HEK293 (cell line): ENCODE results near the gene XIRP2.

Source experiments
- CTCF ChIA-PET: fragments of 350-600 bp; formaldehyde crosslinking; extraction: SDS; loops from one replicate; lab custom pipeline; 2021; ENCODE audit warnings: antibody characterized with exemption; lab: Yijun Ruan, JAX
- POLR2A ChIA-PET: fragments of 300-600 bp; formaldehyde crosslinking; extraction: SDS; loops from one replicate; lab custom pipeline; 2020; ENCODE audit warnings: antibody characterized with exemption, inconsistent platforms; lab: Yijun Ruan, JAX
- H3K27ac ChIP-seq: fragments of 200-500 bp; sonication (Bioruptor generic); 2 replicates; pipeline ENCODE4 v1.5.1; 2014; ENCODE audit warnings: low read depth, low read length, control low read depth, inconsistent platforms; ENCODE audit errors: extremely low read depth
- H3K36me3 ChIP-seq, 2 experiments: fragments of 200-500 bp in 1 of 2; sonication (Bioruptor generic) in 1 of 2; 1 replicate in 1 of 2; 2 replicates in 1 of 2; pipeline ENCODE4 v1.5.1; 2014 to 2017; ENCODE audit warnings: inconsistent platforms in 2 of 2, low read length in 2 of 2; ENCODE audit not compliant: control insufficient read depth in 2 of 2, insufficient read depth in 1 of 2
- H3K4me1 ChIP-seq: fragments of 200-500 bp; sonication (Bioruptor generic); 2 replicates; pipeline ENCODE4 v1.5.1; 2014; ENCODE audit warnings: mild to moderate bottlenecking, low read length, inconsistent platforms; ENCODE audit not compliant: control insufficient read depth, insufficient read depth
- H3K4me3 ChIP-seq: 2 replicates; pipeline ENCODE4 v1.5.1; 2011; ENCODE audit warnings: low read depth, mild to moderate bottlenecking, control low read depth, low read length, moderate library complexity
- H3K9me3 ChIP-seq: fragments of 200-500 bp; sonication (Bioruptor generic); 2 replicates; pipeline ENCODE4 v1.5.1; 2014; ENCODE audit warnings: low read depth, low read length, inconsistent platforms; ENCODE audit not compliant: control insufficient read depth, insufficient read depth
- REPIN1 ChIP-seq: fragments of 450-650 bp; formaldehyde crosslinking; IDR thresholded peaks from 2 replicates; pipeline ENCODE4 v1.5.1; 2017; ENCODE audit warnings: missing biosample characterization, missing genetic modification characterization, low read depth
- SALL2 ChIP-seq: fragments of 450-650 bp; formaldehyde crosslinking; IDR thresholded peaks from 2 replicates; pipeline ENCODE4 v1.5.0; 2017; ENCODE audit warnings: missing biosample characterization, mild to moderate bottlenecking, missing genetic modification characterization, borderline replicate concordance
- SCRT1 ChIP-seq: fragments of 450-650 bp; formaldehyde crosslinking; IDR thresholded peaks from 2 replicates; pipeline ENCODE4 v1.5.1; 2016; ENCODE audit warnings: missing biosample characterization, missing genetic modification characterization, borderline replicate concordance
- ZBTB8A ChIP-seq: fragments of 450-650 bp; formaldehyde crosslinking; IDR thresholded peaks from 2 replicates; pipeline ENCODE4 v1.5.1; 2016; ENCODE audit warnings: missing biosample characterization, missing genetic modification characterization
- ZNF140 ChIP-seq: fragments of 450-650 bp; formaldehyde crosslinking; IDR thresholded peaks from 2 replicates; pipeline ENCODE4 v1.5.1; 2016; ENCODE audit warnings: missing biosample characterization, missing genetic modification characterization
- ZNF174 ChIP-seq: fragments of 450-650 bp; formaldehyde crosslinking; IDR thresholded peaks from 2 replicates; pipeline ENCODE4 v1.5.0; 2017; ENCODE audit warnings: missing biosample characterization, mild to moderate bottlenecking, missing genetic modification characterization
- ZNF19 ChIP-seq: fragments of 450-650 bp; formaldehyde crosslinking; IDR thresholded peaks from 2 replicates; pipeline ENCODE4; 2016; ENCODE audit warnings: missing biosample characterization, missing genetic modification characterization, low read depth
- ZNF324 ChIP-seq: fragments of 450-650 bp; formaldehyde crosslinking; IDR thresholded peaks from 2 replicates; pipeline ENCODE4 v1.5.1; 2016; ENCODE audit warnings: missing biosample characterization, missing genetic modification characterization
- ZNF701 ChIP-seq: fragments of 450-650 bp; formaldehyde crosslinking; IDR thresholded peaks from 2 replicates; pipeline ENCODE4 v1.5.1; 2016; ENCODE audit warnings: missing biosample characterization, missing genetic modification characterization
- ZNF76 ChIP-seq: fragments of 450-650 bp; formaldehyde crosslinking; IDR thresholded peaks from 2 replicates; pipeline ENCODE4; 2016; ENCODE audit warnings: low read depth, missing biosample characterization, missing genetic modification characterization, borderline replicate concordance
- TF ChIP-seq, protein P1 (sequence below): fragments of 450-650 bp; formaldehyde crosslinking; IDR thresholded peaks from 2 replicates; pipeline ENCODE4 v1.5.1; 2016; ENCODE audit warnings: missing biosample characterization, missing genetic modification characterization
- TF ChIP-seq, protein P2 (sequence below): fragments of 450-650 bp; formaldehyde crosslinking; IDR thresholded peaks from 2 replicates; pipeline ENCODE4 v1.5.1; 2017; ENCODE audit warnings: missing biosample characterization, missing genetic modification characterization
- TF ChIP-seq, protein P3 (sequence below): fragments of 450-650 bp; formaldehyde crosslinking; IDR thresholded peaks from 2 replicates; pipeline ENCODE4 v1.5.1; 2016; ENCODE audit warnings: missing biosample characterization, missing genetic modification characterization

XIRP2 gene

DNA sequence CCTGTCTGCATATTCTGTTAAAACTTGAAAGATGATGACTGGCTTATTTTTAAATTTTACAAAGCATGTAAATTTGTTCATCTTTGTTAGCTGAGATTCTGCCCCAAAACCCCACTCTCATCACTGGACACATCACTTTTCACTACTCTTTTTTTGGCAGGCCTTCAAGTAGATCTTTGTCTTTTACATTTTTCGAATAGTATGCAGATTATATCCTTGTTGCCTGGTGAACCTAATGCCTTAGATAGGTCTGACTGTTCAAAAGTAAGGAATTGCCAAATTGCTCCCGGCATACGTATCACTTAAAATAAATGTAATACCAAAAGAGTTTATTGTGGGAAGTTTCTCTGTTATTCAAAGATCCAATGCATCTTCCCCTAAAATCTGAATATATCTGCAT is 303.3 kb downstream of the XIRP2 start:
- ChIA-PET CTCF (interaction anchor here (0.5 to 0.6 kb wide), 2 partner anchors 17 to 1969 kb away, joined by 3 read pairs; no protein-coding TSS in a partner anchor), POLR2A (interaction anchor here (0.7 kb wide), 1 partner anchor 650 kb away, joined by 5 read pairs; no protein-coding TSS in a partner anchor)

DNA sequence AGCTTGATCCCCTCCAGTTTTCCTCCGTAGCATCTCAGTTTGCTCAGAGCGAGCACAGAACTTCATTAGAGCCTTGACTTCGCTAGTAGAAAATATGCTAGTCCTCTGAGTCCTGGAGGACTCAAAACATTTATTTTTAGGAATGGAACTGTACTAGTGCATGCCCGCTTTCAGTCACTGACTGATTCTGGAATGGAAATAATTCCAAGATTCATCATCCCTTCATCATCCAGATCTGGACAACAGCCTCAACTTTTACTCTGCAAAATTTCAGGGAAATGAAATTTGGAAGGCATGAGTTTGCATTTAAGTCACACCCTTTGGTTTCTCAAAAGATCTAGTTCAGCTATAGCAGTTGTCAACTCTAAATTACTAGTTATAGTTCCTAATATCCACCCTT is 304.6 kb downstream of the XIRP2 start:
- ChIA-PET CTCF (no interaction called here), POLR2A (no interaction called here)
- no peaks in the 10 kb centered on the region for H3K9me3 ChIP-seq
- no peak overlapping the region for H3K4me3 ChIP-seq
- no peak overlapping the region for H3K27ac ChIP-seq
- H3K36me3 ChIP-seq, result no peaks in the 10 kb centered on the region
- peaks cover 24% of the 10 kb centered on the region for H3K4me1 ChIP-seq
- TF ChIP-seq SALL2 (no peak), ZNF140 (tag by site-specific recombination) (no peak), ZNF76 (tag by site-specific recombination) (no peak), ZNF174 (tag by site-specific recombination) (no peak), ZNF19 (no peak)
- TF ChIP-seq, protein P1, sequence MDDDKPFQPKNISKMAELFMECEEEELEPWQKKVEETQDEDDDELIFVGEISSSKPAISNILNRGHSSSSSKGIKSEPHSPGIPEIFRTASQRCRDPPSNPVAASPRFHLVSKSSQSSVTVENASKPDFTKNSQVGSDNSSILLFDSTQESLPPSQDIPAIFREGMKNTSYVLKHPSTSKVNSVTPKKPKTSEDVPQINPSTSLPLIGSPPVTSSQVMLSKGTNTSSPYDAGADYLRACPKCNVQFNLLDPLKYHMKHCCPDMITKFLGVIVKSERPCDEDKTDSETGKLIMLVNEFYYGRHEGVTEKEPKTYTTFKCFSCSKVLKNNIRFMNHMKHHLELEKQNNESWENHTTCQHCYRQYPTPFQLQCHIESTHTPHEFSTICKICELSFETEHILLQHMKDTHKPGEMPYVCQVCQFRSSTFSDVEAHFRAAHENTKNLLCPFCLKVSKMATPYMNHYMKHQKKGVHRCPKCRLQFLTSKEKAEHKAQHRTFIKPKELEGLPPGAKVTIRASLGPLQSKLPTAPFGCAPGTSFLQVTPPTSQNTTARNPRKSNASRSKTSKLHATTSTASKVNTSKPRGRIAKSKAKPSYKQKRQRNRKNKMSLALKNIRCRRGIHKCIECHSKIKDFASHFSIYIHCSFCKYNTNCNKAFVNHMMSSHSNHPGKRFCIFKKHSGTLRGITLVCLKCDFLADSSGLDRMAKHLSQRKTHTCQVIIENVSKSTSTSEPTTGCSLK (tag by site-specific recombination), result no peak
- TF ChIP-seq, protein P2, sequence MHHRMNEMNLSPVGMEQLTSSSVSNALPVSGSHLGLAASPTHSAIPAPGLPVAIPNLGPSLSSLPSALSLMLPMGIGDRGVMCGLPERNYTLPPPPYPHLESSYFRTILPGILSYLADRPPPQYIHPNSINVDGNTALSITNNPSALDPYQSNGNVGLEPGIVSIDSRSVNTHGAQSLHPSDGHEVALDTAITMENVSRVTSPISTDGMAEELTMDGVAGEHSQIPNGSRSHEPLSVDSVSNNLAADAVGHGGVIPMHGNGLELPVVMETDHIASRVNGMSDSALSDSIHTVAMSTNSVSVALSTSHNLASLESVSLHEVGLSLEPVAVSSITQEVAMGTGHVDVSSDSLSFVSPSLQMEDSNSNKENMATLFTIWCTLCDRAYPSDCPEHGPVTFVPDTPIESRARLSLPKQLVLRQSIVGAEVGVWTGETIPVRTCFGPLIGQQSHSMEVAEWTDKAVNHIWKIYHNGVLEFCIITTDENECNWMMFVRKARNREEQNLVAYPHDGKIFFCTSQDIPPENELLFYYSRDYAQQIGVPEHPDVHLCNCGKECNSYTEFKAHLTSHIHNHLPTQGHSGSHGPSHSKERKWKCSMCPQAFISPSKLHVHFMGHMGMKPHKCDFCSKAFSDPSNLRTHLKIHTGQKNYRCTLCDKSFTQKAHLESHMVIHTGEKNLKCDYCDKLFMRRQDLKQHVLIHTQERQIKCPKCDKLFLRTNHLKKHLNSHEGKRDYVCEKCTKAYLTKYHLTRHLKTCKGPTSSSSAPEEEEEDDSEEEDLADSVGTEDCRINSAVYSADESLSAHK (tag by site-specific recombination), result no peak

More for the DNA sequence above, 303.3 kb downstream of the XIRP2 start:
- no peaks in the 10 kb centered on the region for H3K9me3 ChIP-seq
- H3K4me1 ChIP-seq, result peaks cover 12% of the 10 kb centered on the region
- no peak overlapping the region for H3K4me3 ChIP-seq
- no peak overlapping the region for H3K27ac ChIP-seq
- H3K36me3 ChIP-seq, result no peaks in the 10 kb centered on the region
- TF ChIP-seq REPIN1 (tag by site-specific recombination) (no peak), ZNF701 (tag by site-specific recombination) (no peak), SCRT1 (tag by site-specific recombination) (no peak), ZBTB8A (tag by site-specific recombination) (no peak)
- TF ChIP-seq, protein P3, sequence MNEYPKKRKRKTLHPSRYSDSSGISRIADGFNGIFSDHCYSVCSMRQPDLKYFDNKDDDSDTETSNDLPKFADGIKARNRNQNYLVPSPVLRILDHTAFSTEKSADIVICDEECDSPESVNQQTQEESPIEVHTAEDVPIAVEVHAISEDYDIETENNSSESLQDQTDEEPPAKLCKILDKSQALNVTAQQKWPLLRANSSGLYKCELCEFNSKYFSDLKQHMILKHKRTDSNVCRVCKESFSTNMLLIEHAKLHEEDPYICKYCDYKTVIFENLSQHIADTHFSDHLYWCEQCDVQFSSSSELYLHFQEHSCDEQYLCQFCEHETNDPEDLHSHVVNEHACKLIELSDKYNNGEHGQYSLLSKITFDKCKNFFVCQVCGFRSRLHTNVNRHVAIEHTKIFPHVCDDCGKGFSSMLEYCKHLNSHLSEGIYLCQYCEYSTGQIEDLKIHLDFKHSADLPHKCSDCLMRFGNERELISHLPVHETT (tag by site-specific recombination), result no peak

DNA sequence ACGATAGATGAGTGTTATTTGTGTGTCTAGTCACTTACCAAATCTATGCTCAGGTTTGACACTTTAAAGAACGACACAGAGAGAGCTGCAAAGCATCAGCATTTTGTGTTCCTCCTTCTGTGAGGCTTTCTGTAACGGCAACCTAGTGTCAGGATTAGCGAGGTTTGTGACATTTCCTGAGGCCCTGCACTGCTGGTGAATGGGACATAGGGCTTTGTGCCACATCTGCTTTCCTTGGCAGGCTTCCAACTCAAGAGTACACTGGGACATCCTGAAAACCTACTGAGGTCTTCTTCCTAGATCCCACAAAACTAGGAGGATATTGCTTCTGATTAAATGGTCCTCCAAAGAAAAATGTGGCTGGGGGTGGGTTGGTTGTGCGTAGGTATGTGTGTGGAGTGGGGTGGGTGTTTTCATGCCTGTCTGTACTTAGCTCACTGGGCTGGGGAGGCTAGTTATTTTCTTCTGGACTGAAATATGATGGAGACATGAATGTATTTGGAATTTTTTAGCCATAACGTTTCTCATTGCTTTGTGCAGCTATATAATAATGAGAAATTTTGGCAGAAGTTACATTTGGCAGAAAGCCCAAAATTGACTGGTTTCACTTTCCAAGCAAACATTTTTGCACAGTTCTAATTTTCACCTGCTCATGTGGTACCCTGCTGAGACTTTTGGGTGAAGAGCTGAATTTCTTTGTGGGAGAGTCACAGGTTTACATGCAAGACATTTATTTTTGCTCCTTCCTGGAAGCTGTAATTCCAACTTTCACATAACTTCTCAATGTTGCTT is 308.4 kb downstream of the XIRP2 start:
- Histone ChIP-seq H3K36me3 (no peaks in the 10 kb centered on the region), H3K4me1 (peaks cover 17% of the 10 kb centered on the region), H3K9me3 (no peaks in the 10 kb centered on the region), H3K4me3 (no peak overlapping the region), H3K27ac (no peak overlapping the region)
- TF ChIP-seq ZNF324 (tag by site-specific recombination), result no peak
- ChIA-PET CTCF (interaction anchor here (0.7 to 1.4 kb wide), 3 partner anchors 119 to 922 kb away, joined by 3 to 4 read pairs (median 3); no protein-coding TSS in a partner anchor), POLR2A (no interaction called here)
